Astrocyte of the hippocampus (primary cell): ENCODE data around the gene SYNE1.

ENCODE experiments used
- DNase-seq: peaks from one replicate; pipeline ENCODE4 v3.0.0; 2011; ENCODE audit warnings: low read depth, low spot score

Gene SYNE1

DNA sequence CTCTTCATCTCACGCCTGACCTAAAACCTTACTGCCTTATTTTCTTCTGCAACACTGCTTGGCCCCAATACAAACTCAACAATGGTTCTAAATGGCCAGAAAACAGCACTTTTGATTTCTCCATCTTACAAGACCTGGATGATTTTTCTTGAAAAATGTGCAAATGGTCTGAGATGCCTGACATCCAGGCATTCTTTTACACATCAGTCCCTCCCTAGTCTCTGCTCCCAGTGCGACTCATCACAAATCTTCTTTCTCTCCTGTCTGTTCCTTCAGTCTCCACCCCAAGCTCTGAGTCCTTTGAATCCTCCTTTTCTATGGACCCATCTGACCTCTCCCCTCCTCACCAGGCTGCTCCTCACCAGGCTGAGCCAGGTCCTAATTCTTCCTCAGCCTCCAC lies 145.7 kb downstream of the SYNE1 start:
- peak; percentile 16 for DNase-seq

DNA sequence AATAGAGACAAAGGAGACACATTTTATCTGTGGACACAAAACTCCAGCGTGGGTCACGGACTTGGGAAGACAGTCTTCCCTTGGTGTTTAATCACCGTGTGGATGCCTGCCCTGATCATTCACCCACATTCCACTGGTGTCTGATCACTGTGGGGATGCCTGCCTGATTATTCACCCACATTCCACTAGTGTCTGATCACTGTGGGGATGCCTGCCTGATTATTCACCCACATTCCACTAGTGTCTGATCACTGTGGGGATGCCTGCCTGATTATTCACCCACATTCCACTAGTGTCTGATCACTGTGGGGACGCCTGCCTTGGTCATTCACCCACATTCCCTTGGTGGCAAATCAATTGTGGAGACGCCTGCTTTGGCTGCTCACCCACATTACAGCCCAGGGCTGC lies 146.2 kb downstream of the SYNE1 start:
- peak; percentile 70 for DNase-seq

DNA sequence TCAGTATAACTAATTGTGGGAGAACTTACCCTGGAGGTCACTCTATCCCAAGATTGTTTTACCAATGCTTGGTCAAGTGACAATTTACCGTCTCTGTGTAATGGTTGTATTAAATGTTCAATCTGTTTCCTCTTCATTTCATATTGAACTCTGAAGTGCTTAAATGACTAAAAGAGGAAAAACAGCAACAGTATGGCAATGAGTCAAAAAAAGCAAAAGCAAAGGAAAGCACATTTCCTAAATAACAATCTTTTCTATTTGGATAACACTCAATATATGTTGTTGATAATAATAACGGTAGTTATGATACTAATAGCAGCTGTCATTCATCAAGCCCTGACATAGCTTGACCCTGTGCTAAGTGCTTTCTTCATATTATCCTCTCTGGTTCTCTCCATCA lies 152.4 kb downstream of the SYNE1 start:
- DNase-seq, result no peak

DNA sequence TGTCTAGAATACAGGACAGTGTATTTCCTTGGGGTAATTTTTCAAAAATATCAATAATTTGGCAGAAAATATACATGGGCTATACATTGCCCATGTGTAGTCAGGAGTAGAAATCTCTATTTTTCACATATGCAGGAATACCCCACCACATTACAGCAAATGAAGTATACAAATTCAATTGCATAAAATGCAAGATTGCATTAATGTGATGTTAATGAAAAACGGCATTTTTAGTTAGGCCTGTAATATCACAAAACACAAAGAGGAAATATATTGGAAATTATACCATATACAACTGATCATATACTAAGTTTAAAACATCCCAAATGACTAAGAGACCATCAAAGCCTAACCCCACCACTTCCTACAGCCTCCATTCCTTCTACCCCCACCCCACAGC lies 154.9 kb downstream of the SYNE1 start:
- DNase-seq, result no peak

DNA sequence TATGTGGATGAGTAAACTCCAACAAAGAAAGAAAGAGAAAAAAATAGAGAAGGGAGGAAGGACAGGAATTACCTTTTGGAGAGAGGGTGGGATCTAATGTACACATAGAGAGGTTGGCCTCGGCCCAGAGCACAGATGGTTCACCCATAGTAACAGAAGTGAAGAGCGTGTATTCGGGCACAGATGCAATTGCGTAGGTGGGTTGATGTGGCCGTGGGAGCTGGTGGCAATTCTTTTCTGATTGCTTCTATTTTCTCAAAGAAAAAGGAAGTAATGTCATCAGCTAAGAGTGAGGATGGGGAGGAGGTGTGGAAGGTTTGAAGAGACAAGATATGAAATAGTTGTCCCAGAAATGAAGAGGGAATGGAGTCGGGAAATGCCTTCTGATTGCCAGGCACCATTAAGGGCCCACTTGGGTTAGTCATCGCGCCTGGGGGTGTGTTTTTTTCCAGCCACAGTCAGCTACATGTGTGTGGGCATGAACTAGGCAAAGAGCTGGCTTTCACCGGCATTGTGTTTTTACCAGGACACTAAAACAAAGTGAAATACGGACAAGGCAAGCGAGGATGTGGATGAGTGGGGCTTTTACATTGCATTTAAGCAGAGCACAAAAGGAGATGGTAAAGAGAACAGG lies 158.7 kb downstream of the SYNE1 start:
- DNase-seq, result no peak

DNA sequence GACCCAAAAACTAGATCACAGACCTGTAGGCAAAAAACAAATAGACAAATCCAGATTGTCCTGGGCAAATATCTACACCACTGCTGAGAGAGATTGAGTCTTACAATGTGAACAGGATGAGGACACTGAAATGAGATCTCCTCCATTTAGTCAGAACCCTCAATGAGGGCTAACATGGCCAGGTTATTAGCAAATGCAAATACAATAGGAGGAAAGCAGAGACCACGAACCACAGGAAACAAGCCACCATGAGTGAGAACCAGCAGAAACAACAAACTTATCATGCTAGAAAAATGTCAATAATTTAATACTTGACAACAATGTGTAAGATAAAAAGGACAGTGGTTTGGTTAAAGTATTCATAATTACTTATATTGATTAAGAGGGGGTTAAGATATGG lies 162.8 kb downstream of the SYNE1 start:
- peak; percentile 16 for DNase-seq

DNA sequence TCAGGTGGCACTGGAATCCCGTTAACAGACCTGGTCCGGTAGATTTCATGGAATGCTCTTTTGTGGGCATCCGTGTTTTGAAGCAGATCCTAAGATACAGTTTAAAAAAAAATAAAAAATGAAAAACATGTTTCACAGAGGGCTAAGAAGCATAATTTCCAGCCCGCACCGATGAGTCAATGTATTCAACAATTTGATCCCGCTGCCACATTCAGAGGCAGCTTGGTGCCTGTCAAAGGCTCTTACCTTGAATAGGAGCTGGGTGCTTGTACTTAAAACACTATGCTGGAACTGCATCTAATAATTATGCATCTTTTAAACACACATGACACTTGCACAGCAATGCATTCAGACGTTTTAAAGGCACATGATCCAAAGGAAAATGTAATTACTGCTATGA lies 164.8 kb downstream of the SYNE1 start:
- DNase-seq, result peak; percentile 39

DNA sequence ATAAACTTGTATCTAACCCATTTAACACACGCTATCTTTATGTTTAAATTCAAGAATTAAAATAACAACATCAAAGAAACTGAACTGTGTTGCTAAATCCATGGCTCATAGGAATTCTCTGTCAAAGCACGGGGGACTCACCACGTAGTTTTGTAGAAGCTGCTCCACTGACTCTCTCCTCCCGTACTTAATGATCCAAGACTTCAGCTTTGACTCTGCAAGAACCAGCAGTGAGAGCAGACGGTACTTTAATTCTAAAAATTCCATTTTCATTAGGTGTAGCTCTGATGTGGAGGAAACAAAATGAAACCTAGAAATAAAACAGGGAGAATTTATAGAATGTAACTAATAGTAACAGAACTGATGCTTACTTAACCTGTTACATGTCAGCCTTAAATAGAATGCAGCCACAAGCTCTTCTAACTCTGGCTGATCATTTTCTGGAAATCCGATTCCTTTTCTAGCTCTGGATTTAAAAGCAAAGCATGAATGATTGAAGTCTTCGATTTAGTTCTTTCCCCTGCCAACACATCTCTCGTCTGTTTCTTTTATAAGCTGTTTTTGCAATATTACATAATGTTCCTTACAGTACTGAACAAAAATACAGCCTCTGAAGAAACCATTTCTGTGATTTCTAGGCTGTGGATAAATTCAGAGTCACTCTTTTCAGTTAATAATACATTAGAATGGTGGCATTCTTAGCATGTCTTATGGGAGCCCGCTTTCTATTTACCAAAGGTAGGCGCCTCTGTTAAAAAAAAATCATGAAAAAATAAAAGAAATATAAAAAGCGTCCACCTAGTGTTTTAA lies 165.5 kb downstream of the SYNE1 start:
- DNase-seq, result peak; percentile 23

DNA sequence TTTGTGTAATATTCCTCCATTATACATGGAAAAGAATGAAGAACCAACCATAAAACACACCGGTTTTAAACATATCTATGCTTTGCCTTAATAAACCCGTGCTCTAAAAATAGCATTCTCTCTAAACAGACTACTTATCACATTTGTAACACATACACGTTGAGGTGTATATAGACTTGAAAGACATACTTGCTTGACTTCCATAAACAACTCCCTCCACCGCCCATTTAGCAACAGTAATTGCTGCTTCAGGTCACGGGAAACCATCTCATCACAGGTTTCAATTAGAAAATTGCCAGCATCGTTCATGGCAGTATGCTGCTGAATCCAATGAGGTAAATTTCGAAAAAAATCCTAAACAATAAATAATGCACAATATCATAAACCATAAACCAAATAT lies 174.0 kb downstream of the SYNE1 start:
- no peak for DNase-seq

DNA sequence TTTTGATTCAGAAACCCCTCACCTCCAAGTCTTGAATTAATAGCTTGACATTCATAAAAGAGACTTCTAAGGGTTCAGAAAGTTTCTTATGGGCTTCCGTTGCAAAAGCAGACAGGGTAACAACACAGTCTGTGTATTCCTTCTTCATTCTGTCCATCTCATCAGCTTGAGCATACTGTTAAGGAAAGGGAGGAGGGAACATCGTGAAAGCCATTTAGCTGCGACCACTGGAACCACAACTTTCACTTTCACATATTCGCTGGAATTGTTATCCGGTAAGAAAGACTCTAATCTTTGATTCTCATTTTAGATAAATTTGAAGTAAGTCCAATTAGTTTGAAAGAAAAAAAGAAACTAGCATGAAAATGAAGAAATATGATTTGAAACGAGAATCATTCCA lies 174.4 kb downstream of the SYNE1 start:
- DNase-seq, result no peak

DNA sequence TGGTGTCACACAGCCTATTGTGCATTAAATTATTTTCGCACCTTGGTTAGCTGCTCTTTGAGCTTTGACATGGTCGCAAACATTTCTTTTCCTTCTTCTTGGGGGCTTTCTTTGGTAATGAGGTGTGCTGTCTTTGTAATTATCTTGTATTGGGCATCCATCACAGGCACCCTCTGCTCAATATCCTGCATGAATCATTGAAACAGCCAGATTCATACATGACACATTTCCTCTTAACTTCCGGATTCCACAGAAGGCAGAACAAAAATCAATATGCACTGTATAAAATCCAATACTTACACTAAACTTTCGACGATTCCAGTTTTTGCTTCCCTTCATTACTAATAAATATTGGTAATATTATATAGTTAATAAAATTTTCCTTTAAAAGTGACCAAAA lies 175.6 kb downstream of the SYNE1 start:
- DNase-seq, result no peak

DNA sequence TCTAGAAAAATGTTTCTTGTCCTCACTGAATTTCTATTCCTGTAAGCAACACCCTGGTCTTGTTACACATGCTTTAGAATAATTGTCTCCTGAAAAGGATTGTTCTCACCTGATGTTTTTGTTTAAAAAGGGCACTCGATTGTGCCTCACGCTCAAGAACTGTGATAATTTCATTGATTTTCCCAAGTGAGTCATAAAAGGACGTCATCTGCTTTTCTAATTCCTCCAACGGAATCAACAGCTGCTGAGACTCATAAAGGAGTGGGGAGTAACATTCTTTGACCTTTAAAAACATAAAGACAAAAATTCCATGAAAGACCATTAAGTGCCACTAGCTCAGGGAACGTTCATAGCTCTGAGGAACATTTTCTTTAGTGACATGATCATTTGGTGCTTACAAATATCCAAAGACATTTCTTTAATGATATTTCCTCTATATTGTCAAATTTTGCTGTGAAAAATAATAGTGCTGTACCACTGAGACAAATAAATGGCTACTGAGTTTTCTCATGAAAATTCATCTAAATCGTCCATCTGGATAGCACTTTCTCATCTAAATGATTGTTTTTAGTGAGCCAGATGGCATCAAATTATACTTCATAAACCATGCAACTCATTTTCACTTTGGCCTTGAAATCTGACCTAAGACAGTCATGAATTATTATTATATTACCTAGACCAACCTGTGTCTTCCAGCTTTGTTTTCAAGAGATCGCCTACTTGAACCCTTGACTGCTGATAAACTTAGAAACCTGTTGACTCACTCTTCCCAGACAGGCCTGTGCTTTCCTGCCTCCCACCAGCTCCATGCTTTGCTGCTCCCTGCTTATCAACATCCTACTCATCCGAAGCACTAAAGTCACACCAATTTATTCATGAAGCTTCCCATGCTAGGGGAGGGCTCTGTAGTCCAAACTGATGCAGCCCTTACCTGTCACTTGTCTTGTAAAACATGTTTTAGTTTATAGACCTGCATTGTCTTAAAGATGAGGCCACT lies 178.2 kb downstream of the SYNE1 start:
- peak; percentile 14 for DNase-seq

DNA sequence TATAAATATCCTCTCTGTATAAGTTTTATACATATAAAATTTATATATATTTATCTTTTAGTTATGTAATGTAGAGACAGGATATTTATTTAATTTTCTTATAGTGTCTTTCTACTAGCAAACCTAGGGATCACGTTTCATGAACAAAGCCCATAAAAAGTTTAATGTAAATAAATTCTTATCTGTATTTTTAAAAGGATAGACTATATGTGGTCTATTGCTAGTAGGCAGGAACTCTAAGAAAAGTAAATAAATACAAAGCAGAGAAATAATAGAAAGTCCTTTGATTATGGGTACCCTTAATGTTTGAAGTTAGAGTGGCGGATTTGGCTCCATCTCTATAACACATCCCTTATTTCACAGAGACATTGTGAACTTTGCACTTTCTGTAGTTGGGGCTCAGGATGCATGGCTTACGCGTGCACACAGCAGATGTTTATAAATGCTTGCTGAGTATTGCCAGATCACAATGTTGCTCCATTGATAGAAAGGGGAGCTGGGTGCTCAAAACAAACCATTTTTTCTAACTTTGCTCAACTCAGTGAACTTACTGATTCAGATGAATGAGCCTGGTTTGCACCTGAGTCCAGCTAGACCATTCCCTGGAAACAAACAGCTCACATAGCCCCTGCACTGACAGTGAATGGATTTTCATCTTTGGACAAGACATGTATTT lies 179.1 kb downstream of the SYNE1 start:
- no peak for DNase-seq

DNA sequence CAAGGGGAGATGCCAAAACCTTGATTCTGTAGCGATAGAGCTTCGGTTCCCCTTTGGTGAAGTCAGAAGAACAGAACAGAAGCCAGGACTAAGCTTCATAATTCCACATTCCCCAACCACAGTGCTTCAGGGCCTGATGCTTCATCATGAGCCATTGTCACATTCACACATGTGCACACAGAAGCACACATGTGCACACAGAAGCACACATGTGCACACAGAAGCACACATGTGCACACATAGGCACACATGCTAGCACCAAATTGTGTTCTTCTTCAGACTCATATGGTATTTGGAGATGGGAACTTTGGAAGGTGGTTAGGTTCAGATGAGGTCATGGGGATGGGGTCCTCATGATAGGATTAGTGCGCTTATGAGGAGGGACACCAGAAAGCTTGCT lies 183.2 kb downstream of the SYNE1 start:
- DNase-seq, result no peak

DNA sequence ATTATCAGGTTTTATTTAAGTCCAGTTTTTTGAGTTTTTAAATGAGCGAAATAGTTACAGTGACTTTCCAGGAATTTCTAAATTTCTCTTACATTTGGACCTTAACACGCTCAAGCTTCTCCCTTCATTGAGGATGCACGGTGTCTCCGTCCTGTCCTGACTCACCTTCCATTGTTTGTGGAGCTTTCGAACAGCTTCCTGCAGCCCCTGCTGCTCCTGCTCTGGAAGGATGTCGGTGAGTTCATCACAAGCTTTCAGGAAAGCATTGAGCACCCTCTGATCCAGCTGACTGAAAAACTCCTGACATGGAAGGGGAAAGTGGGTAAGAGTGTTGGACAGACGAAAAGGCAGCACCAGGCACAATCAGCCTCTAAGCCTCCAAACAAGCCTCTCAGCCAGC lies 183.7 kb downstream of the SYNE1 start:
- no peak for DNase-seq

DNA sequence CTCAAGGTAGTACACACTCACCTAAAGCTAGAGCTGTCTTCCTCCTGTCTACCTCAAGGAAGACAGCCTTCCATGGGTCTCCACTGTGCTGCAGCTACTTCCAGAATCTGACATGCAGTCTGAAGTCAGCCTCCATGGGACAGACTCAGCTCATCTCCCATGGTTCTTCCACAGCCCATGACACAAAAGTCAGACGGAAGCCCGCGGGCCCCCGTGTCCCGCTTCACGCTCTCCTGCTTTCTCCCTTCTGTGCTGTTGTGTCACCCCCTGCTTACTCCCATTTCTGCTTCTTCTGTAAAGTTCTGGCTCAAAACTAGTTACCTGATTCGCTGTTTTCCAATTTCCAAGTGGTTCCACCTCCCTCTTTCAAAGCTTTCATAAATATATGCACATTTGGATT lies 184.5 kb downstream of the SYNE1 start:
- no peak for DNase-seq

DNA sequence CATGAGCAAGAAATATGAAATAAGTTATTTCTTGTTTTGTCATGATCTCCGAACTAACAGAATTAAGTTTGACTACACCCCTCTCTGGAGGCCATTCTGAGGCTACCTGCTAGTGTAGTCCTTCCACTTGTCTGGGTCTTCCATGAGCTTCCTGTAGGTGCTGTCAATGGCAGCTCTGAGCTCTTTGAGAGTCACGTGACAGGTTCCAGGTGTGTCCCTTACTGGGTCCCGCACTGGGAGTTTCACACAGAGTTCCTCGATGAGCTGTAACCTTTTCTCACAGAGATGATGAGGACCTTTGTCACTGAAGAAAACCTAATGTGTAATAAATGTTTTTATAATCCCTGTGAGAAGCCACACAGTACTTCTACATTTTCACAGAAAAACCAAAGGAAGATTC lies 186.6 kb downstream of the SYNE1 start:
- no peak for DNase-seq

DNA sequence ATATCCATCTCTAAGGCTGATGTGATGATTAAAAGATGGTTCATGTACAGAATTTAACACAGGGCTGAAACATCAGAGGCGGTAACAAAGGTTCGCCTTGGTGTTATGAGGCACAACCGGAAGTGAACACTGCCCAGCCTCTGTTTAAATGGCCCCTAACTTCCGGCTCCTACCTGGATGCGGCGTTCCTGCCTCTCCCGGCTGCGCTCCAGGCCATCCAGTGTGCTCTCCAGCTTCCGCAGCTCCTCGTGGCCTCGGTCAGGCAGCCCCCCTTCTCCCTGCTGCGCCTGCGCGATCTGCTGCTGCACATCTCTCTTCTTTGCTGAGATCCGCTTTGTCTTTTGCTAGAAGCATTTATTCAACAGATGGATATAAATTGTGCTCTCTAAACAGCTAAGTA lies 195.3 kb downstream of the SYNE1 start:
- DNase-seq, result no peak

DNA sequence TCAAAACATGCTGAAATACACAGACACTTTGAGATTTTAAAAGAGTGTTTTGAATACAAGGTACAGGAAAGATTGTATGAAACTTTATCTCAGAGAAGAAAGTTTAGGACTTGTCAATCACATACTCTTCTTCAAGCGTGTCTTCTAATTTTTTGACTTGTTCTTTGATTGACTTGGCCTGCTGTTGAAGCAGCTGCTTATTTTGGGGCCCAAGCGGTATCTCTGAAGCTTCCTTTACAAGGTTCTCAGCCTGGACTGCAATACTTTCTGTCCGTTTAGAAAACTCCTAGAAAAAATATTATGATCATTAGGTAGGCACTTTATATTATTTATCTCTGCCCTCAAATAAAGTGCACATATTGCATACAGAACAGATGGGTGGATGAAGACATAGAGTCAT lies 201.3 kb downstream of the SYNE1 start:
- DNase-seq, result no peak

DNA sequence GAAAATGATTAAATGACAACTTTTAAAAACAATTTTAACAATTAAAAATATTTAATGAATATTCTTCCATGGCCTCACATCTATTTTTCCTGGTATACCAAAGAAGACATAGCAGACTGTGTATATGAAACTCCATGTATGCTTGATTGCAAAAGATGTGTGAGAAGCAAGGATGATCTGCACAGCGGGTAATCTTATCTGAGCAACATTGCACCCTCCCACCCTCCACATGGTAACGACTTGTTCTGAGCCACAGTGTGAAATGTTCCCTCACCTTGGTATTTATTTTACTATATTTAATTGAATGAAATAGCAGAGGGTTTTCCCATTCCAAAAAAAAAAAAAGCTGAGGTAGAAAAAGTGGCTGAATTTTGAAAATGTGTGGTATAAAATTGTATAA lies 204.4 kb downstream of the SYNE1 start:
- DNase-seq, result no peak

DNA sequence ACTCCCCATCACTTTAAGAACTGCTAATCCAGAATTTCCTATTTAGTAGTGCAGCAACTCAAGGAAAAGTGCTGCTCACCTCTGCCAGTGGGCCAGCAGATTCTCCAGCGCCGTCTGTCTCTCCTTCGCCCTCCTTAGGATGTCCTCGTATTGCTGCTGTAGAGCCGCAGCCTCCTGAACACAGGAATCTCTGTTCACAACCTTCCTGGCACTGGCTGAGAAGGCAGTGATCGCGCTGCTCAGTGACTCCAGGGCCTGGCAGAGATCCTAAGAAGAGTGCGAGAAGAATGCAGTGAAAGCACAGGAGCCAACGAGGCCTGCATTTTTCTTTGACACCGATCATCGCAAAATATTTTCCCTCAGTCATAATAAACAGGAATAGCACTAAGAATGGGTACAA lies 209.0 kb downstream of the SYNE1 start:
- DNase-seq, result peak; percentile 79

DNA sequence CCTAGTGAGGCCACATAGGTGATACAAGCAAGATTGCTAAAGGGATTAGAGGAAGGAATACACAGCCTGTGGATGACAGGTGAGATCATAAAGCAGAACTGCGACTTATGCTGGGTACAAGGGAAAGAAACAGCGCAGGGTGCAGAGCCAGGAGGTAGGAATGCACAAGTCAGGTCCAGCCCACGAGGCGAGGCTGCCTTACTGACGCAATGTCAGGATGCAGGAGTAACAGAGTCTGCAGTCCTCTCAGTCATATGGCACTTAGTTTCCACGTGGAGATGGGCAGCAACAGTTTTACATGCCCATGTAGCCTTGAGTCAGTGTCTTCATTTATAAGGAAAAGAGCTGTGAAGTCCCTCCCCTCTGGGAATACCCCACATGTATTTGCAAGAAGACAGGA lies 210.9 kb downstream of the SYNE1 start:
- DNase-seq, result no peak
